SW480 (cell line): ENCODE measurements around the gene CDC5L.

Source experiments
- DNase-seq: peaks from one replicate; pipeline ENCODE4 v3.0.0-alpha.2; 2016; ENCODE audit warnings: low spot score

CDC5L gene

GRCh38 chr6:44474643-44475042, 87.1 kb downstream of the CDC5L start:
- no peak for DNase-seq

DNA sequence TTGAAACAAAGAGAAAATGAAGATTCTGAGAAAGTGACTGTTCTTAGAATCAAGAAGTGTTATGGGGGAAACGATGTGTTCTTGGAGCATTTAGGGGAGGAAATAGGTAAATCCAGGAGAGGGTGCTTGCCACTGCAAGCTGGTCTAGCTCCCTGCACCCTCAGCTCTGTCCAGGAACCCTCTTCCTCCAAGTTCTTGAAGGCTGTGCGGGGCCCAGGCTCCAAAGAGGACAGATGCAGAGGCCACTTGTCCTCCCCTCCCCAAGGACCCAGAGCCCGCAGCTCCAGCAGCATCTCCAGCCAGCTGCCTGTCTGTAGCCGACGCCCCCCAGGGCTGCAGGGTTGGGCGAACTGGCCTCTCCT, 87.9 kb downstream of the CDC5L start:
- no peak for DNase-seq

DNA sequence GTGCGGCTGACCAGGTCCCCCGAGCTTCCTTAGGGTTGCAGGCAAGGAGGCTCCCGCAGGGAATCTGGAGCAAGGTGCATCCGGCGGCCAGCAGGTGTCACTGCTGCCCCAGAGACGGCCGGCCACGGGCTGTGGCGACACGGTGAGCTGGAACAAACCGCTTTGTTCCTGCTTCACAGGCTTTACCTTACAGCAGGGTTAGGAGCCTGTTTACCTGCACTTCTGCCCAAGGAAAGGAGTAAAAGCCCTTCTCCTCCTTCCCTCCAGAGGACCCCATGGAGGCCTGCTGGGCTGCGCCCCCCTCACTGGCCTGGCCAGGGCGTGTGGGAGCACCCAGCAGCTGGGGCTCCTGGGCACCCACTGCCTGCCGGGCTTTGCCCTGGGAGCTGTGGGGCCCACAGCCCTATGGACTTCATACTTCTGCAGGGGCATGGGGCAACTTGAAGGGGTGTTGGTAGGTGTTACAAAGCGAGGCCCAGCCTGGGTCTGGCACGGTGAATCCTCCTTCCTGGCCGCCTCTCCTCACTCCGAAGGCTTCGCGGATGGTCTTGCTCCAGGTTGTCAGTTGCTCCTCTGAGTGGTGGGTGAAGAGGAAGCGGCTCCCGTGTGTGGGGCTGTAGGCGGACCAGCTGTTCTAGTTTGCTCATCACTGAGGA, 88.4 kb downstream of the CDC5L start:
- peak; percentile 63 for DNase-seq

- DNase-seq: no peak
Measured at GRCh38 chr6:44476849-44477248, 89.3 kb downstream of the CDC5L start.

DNA sequence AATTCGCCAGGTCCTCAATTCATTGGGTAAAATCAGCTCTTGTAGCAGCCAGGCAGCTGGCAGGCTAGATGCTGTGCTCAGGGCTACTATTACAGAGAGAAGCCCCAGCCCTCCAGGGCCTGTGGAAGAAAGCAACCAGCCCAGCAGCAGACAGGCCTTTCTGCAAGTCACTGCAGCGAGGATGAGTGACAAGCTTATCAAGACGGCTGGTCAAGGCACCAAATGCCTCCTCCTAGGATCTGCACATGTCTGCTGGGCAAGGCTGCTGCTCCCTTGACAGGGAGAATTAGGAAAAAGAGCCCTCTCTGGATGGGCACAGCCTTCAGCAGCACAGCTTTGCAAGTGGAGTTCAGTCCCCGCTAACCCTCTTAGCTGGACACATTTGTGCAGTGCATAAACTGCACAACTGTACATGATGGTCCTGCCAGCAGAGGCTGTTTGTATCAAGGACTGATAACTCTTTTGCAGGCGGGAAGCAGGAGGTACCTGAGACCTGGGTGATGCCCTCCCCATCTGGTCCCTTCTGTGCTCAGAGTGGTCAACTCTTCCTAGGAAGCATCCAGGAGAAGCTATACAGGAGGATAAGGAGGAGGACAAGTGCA, 89.9 kb downstream of the CDC5L start:
- no peak for DNase-seq

GRCh38 chr6:44478158-44478557, 90.7 kb downstream of the CDC5L start:
- DNase-seq: no peak

GRCh38 chr6:44478591-44479254, 91.2 kb downstream of the CDC5L start:
- DNase-seq: no peak

DNA sequence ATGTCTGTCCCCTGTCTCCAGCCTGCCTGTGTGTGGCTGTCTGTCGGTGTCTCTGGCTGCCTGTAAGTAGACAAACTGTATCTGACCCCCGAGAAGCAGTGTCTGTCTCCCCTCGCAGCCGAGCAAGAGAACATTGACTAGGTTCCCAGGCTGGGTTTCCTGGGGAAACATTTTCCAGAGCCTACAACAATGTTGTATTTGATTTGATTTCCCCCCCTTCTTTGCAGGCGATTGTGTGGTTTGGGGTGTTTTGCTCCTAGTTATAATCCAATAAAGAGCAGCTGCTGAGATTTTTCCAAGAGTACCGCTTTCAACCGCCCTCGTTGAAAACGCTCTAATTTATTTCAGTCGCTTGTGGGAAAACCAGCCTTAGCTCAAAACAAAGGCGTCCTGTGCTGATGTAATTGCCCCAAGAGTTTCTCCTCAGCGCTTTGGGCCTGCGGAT, 92.6 kb downstream of the CDC5L start:
- no peak for DNase-seq

DNA sequence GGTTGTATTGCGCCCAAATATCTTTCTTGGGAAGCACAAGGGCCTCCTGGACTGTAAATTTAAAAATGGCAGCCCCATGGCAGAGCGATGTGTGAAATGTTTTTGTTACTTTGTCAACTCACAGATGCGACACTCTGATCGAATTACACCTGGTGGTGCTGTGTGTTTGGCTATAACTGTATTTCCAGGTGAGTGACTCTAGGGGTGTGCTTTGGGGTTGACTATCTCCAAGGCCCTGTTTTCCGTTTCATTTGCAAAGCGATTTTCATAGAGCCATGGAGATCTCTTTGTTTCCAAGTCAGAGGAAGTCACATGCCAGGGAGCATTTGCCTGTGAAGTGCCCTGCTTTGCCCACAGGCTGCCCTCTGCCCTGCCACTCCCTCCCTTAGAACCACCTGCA, 93.5 kb downstream of the CDC5L start:
- no peak for DNase-seq

DNA sequence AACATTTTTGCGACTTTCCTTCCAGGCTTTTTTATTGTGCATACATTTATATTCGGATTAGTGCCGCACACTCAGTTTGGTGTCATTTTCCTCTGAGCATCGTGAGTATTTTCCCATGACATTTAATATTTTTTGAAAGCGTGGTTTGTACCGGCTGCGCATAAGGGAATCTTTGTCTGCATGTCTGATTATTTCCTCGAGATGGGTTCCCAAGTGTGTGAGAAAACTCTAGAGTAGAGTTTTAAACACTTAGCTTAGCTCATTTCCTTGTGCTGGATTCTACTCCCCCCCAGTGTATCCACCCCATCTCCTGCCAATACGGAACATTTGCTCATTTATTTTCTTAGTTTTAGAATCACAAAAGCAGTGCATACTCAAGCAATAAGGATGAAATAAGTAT, 94.3 kb downstream of the CDC5L start:
- DNase-seq: no peak

DNA sequence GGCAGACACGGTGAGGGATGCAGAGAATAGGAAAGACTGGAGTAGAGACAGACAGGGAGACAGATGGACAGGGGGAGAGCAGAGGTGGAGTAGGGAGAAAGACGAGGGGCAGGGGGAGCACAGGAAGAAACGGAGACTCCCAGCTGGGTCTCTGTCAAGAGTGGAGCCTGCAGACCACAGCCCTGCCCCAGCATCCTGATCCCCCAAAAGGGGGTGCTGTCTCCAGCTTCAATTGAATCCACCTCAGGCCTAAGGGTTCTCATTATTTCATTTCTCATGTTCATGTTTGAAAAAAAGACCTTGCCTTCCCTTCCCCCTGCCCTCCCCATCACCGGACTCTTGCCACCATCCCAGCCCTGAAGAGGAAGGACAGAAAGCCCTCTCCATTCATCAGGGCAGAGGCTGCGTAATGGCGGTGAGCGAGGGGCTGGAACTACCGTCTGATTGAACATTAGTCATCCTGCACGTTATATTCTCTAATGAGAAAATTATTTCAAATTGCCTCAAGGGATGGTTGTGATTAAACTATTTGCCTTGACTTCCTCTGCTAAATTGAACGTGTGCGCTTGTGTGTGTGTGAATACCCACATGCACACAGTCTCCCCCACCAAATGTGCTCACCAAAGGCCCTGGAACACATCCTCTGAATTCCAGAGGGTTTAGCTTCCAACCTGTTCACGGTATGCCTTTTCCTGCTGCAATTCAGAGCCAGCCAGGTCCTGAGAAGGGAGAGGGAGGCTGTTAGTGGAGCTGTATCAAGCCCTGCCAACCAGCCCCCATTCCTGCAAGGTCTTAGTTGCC, 98.3 kb downstream of the CDC5L start:
- DNase-seq: no peak

- no peak for DNase-seq
Measured at GRCh38 chr6:44487002-44487401, 99.5 kb downstream of the CDC5L start.

- DNase-seq: no peak
Measured at GRCh38 chr6:44487586-44487985, 100.1 kb downstream of the CDC5L start.

GRCh38 chr6:44489910-44490604, 102.6 kb downstream of the CDC5L start:
- DNase-seq: peak; percentile 47

DNA sequence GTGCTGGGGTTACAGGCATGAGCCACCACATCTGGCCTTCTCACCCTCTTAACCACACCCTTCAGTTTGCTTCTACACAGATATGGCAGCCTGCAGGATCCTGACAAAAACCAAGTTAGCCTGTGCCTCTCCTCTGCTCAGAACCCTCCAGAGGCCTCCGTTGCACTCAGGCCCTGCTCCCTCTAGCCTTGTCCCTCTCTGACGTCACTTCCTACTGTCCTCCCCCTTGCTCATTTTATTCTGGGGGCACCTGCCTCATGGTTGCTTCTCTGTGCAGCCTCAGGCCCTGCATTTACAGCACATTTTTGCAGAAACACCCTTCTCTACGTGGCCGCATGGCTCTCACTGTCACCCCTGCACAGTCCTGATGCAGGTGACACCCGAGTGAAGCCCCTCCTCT, 105.6 kb downstream of the CDC5L start:
- DNase-seq: no peak

DNA sequence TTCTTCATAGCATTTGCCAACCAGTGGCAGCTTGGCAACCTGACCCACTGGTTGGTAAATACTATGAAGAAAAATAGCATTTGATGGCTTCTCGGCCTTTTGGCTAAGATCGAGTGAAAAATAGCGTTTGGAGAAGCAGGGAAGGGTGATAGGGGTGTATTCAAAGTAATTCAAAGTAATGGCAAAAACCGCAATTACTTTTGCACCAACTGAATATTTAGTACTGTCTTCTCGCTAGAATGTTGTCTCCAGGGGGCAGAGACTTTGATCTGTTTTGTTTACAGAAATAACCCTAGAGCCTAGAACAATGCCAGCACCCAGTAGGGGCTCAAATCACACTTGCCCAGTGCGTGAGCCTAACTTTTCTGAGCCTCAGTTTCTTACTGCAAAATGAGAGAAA, 106.1 kb downstream of the CDC5L start:
- no peak for DNase-seq

- peak; percentile 23 for DNase-seq
Measured at GRCh38 chr6:44494011-44494501, 106.5 kb downstream of the CDC5L start.

DNA sequence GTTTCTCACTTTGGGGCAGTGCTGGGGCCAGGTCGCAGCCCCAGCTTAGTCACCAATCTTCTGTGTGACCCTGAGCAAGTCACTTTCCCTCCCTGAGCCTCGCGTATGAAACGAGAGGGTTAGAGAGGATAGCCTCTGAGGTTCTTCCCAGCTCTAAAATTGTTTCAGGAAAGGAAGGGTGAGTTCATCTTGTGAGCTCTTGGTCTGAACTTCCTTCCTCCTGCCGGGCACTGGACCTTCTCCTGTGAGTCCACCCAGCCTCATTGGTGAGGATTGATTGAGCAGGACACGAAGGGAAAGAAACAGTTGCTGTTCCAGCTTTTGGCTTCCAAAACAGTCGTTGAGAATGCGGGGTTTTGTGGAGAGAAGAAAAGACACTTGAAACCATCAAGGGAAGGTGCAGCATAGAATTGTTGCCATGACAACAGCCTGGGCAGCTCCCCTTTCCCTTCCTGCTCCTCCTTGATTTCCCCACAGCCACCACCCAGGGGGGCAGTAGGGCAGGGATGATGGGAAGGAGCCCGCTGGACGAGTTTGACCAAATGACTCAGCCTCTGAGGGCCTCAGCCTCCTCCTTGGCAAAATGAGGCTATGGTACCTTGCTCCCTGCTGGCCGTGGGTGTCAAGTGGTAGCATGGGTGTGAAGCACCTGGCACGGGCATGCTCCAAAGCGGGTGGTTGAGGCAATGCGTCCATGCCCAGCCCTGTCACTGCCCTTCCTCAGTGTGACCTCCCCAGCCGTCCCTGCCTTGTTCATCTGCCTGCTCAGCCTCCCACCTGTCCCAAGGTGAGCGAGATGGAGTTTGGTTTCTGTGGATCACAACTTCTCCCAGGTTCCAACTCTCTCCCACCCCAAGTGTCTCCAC, 107.8 kb downstream of the CDC5L start:
- no peak for DNase-seq

GRCh38 chr6:44496665-44497369, 109.3 kb downstream of the CDC5L start:
- no peak for DNase-seq

DNA sequence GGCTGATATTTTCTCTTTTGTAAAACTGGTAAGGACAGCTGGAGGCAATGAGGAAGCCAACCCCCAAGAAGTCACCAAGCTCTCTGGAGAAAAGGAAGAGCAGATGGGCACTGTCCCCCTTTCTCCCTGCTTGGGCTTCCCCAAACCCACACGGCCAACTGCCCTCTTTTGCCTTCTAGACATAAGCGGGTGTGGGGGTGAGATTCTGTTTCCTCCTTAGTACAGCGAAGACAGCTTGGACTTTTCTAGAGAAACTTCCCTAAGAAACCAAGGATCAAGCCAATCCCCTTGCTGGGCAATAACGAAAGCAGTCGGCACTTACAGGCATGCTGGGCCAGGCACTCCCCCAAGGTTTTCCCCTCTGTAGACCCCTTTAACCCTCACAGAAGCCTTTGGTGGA, 110.3 kb downstream of the CDC5L start:
- no peak for DNase-seq
